Epithelial cell of prostate (primary cell): ENCODE data around the gene HS6ST3.
"Not testable (repeated sequence)": the region's sequence is repeated elsewhere in the genome, so short reads cannot be mapped to it uniquely, and the experiment has no call there.

ENCODE experiments used
- DNase-seq: peaks from one replicate; pipeline ENCODE4 v3.0.0-alpha.2; 2011; ENCODE audit warnings: low read depth, low spot score
- H3K27ac ChIP-seq: fragments of 450-650 bp; 2 replicates; pipeline ENCODE4 v1.5.1; 2017; ENCODE audit warnings: mild to moderate bottlenecking

Gene HS6ST3

DNA sequence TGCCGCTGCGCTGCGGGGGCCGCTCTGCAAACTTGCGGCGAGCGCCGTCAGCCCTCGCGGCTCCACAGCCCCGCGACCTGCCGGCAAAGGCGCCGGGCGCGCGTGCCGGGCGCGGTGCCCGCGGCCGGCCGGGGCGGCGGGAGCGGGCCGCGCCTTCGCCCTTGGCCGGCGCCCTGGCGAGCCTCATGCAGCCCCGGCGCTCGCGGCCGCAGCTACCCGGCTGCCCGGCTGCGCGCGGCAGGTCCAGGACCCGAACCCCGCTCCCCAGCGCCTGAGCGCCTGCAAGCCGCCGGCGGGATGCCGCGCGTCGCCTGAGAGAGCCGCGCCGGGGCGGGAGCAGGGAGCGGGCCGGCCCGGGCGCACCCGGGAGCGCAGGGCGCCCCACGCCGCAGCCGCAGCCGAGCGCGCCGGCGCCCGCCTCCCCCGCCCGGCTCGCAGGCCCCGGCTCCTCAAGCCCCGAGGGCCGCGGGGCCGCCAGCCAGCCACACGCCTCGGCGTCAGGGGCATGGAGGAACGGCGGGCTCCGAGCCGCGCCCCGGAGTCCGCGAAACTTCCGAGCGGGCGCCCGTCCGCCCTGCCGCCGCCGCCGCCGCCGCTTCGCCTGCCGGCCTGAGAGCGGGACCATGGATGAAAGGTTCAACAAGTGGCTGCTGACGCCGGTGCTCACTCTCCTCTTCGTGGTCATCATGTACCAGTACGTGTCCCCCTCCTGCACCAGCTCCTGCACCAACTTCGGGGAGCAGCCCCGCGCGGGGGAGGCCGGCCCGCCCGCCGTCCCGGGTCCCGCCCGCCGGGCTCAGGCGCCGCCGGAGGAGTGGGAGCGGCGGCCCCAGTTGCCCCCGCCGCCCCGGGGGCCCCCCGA, 564 bp downstream of the HS6ST3 start:
- DNase-seq = no peak

DNA sequence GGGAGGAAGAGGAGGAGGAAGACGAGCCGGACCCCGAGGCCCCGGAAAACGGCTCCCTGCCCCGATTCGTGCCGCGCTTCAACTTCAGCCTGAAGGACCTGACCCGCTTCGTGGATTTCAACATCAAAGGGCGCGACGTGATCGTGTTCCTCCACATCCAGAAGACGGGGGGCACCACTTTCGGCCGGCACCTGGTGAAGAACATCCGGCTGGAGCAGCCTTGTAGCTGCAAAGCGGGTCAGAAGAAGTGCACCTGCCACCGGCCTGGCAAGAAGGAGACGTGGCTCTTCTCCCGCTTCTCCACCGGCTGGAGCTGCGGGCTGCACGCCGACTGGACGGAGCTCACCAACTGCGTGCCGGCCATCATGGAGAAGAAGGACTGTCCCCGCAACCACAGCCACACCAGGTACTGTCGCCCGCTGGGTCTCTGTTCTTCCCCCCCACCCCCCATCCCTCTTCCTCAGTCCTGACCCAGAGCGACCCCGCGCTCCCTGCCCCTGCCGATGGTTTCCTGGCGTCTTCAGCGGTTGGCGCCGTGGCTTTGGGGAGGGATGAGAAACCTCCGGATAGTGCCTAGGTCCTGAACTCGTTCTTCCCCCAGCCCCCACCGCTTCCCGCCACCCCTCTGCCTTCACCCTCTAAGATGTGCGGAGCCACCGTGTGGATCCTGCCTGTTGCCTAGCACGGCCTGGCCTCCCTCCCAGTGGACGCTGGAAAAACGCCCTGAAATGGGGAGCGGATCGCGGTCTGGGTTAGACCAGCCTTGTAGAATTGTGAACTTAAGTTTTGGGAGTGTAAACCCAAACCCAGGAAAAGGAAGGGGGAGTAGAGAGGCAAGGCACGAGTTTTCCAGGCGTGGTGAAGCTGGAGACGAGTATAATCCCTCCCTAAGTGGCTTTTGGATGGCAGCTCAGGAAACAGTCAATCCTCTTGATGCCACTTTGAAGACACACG, 1.5 kb downstream of the HS6ST3 start:
- no peak overlapping the region for H3K27ac ChIP-seq
- no peak for DNase-seq

More for the DNA sequence above, 564 bp downstream of the HS6ST3 start:
- no peak overlapping the region for H3K27ac ChIP-seq

GRCh38 chr13:96093296-96094006, 3.5 kb downstream of the HS6ST3 start:
- DNase-seq = no peak
- H3K27ac ChIP-seq = no peak overlapping the region

DNA sequence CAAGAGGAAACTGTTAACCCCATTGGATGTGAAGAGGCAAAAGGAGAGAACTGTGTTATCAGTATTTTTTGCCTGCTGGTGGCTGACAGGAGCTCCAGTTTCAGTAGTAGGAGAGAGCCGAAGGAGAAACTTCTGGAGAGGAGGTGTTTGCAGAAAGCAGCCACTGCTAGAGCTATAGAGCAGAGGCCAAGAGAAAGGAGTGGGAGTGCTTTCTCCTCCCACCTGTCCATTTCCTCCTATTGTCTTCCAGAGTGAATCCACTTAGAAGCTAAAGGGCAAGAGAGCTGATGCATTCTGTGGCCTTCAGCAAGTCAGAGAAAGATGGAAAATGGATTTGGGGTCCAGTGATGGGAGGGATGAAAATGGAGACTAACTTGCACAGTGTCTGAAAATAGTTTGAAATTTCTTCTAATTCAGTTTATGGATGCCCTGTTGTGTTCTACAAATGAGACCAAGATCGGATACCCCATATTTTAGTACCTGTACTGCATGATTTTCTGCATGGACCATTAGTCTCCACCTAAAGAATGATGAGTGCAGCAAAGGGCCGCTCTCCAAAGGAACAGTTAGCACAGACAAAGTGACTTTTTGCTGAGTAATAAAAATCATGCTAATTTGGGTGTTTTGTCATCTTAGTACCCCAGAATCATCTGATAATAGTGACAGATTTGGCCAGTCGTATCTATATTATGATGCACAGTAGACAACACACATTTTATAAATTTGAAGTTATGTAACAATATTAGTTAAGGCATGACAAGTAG, 10.7 kb downstream of the HS6ST3 start:
- no peak for DNase-seq
- no peak overlapping the region for H3K27ac ChIP-seq

- no peak overlapping the region for H3K27ac ChIP-seq
- DNase-seq = no peak
Measured at GRCh38 chr13:96104516-96104915, 14.6 kb downstream of the HS6ST3 start.

DNA sequence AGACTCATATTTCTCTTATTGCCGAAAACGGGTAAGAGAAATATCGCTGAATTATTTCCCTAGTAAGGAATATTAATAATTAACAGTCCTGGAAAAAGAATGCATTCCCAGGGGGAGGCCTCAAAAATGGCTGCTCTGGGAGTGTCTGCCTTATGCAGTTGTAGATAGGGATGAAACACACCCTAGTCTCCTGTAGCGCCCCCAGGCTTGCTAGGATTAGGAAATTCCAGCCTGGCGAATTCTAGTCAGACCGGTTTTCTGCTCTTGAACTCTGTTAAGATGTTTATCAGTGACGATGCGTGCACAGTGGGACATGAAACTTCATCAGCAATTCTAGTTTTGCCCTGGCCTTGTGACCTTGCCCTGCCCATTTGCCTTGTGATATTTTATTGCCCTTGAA, 18.2 kb downstream of the HS6ST3 start:
- not testable (repeated sequence) for DNase-seq, H3K27ac ChIP-seq

- DNase-seq = no peak
- no peak overlapping the region for H3K27ac ChIP-seq
Measured at GRCh38 chr13:96109125-96109524, 19.2 kb downstream of the HS6ST3 start.

DNA sequence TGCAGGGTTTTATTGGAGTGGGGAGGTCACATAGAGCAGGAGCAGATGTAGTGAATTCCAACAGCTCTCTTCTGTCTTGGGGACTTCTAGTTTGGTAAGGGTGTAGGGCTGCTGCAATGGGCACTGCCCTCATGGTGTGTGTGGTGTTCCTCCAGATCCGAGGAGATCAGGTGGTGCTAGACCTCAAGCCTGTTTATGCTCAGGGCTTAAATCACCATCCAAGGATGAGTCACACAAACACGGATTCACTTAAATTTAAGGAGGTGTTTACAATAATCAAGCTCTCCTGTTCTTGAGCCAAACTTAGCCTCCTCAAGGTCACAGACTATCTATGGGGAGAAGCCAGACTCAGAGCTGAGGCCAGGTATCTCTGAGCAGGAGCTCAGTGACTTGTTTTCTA, 23.0 kb downstream of the HS6ST3 start:
- no peak for DNase-seq
- no peak overlapping the region for H3K27ac ChIP-seq

DNA sequence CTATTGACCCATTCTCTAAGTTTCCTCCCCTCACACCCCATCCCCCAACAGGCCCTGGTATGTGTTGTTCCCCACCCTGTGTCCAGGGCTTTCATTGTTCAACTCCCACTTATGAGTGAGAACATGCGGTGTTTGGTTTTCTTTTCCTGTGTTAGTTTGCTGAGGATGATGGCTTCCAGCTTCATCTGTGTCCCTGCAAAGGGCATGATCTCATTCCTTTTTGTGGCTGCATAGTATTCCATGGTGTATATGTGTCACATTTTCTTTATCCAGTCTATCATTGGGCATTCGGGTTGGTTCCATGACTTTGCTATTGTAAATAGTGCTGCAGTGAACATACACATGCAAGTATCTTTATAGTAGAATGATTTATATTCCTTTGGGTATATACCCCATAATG, 25.5 kb downstream of the HS6ST3 start:
- not testable (repeated sequence) for H3K27ac ChIP-seq, DNase-seq

DNA sequence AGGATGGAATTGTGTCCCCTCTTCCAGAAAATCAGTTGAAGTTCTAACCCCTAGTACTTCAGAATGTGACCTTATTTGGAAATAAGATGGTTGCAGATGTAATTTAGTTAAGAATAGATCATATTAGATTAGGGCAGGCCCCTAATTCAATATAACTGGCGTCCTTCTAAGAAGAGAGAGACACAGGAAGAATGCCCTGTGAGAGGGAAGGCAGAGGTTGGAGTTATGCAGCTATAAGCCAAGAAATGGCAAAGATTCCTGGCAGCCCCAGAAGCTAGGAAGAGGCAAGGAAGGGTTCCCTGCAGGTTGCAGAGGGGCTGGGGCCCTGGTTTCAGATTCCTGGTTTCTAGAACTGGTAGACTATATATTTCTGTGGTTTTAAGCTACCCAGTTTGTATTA, 30.0 kb downstream of the HS6ST3 start:
- DNase-seq = no peak
- no peak overlapping the region for H3K27ac ChIP-seq

- no peak overlapping the region for H3K27ac ChIP-seq
- DNase-seq = no peak
Measured at GRCh38 chr13:96130818-96131340, 41.0 kb downstream of the HS6ST3 start.

DNA sequence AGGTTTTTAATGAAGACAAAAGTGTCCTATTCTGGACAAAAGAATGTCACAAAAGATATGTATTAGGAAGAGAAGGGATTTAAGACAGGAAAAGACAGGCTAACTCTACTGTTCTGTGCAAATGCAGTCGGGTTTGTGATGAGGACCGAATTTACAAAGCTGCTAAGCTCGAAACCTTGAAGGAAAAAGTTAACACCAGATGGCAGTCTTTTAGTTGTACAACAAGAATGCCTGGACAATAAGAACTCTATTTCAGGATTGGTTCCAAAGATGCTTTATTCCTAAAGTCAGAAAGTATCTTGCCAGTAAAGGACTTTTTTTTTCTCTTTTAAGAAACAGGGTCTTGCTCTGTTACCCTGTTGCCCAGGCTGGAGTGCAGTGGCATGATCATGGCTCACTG, 51.1 kb downstream of the HS6ST3 start:
- DNase-seq = peak; percentile 8
- H3K27ac ChIP-seq = no peak overlapping the region

GRCh38 chr13:96159725-96160124, 69.8 kb downstream of the HS6ST3 start:
- no peak overlapping the region for H3K27ac ChIP-seq
- peak; percentile 5 for DNase-seq

DNA sequence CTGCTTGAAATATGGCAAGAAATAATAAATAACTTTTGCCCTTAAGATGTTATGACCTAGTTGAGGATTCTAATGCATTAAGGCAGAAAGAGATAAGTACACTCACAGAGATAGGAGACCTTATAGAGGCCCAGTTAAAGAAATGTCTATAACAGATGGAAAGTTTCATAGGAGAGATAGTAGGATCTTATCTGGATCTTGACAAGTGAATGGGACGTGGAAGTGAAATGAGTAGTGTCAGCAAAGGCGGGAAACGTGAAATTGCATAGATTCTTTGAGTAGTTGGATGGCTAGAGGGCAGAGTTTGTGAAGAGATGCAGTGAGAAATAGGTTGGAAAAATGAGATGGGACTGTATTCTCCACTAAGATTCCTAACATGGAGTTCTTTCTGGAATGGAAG, 71.2 kb downstream of the HS6ST3 start:
- no peak overlapping the region for H3K27ac ChIP-seq
- DNase-seq = no peak

- no peak overlapping the region for H3K27ac ChIP-seq
- DNase-seq = no peak
Measured at GRCh38 chr13:96165840-96166239, 75.9 kb downstream of the HS6ST3 start.

- H3K27ac ChIP-seq = no peak overlapping the region
- DNase-seq = peak; percentile 79
Measured at GRCh38 chr13:96172066-96172465, 82.2 kb downstream of the HS6ST3 start.

- no peak for DNase-seq
- no peak overlapping the region for H3K27ac ChIP-seq
Measured at GRCh38 chr13:96178759-96179158, 88.9 kb downstream of the HS6ST3 start.

GRCh38 chr13:96179309-96179708, 89.4 kb downstream of the HS6ST3 start:
- no peak for DNase-seq
- no peak overlapping the region for H3K27ac ChIP-seq

DNA sequence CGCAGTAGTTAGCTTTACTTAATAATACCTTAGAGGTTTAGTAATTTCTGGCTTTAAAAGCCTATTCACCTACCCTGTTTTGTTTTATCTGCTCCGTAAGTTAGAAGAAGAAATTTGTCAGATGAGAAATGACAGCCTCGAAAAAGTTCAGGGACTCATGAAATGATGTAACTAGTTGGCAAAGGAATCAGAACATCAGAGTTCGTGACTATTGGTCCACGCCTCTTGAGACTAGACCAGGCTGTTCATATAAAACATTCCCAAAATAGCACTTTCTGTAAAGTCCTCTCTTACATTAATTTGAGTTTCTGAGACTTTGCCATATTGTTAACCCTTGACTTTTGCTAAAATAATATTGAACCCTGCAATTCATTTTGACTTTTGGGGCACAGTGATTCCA, 92.0 kb downstream of the HS6ST3 start:
- no peak for DNase-seq
- H3K27ac ChIP-seq = no peak overlapping the region

- no peak overlapping the region for H3K27ac ChIP-seq
- DNase-seq = no peak
Measured at GRCh38 chr13:96185818-96186217, 95.9 kb downstream of the HS6ST3 start.
